Measurements from ENCODE around the gene CHST14.

Gene CHST14

DNA sequence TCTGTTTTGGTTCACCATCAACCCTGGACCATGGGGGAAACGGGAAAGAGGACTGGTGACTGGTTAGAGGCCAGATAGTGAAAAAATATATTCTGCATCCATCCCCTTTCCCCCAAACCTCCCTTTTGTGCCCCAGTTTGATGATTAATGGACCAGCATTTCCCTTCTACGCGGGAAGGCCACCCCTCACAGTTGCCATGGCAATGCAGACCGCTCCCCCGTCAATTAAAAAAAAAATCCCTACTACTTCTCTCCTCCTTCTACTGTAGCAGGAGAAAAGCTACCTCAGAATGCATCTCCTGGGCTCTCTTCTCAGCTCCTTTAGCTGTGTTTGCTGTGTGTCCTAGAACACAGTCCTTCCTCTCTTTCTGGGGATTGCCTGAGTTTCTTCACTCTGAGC is 26.0 kb upstream of the CHST14 start:
- H3K27ac ChIP-seq (ENCODE audit: low read depth, low read length): no peak overlapping the region
- no peak overlapping the region for H3K18ac ChIP-seq (ENCODE audit: low read length)
- no peak overlapping the region for H2AK5ac ChIP-seq (ENCODE audit: low read length)
- no peak overlapping the region for H3K14ac ChIP-seq (ENCODE audit: low read length)
- DNase-seq: no peak
- no peak overlapping the region for H4K91ac ChIP-seq (ENCODE audit: low read depth, low read length)
- no peak overlapping the region for H4K12ac ChIP-seq (ENCODE audit: low read depth, low read length)
- no peak overlapping the region for H3K4me3 ChIP-seq (ENCODE audit: low read depth, low read length)
- H3K27me3 ChIP-seq (ENCODE audit: insufficient read depth, low read length): no peaks in the 10 kb centered on the region
- no peak overlapping the region for H4K8ac ChIP-seq (ENCODE audit: low read depth, low read length)
- H3K23ac ChIP-seq (ENCODE audit: low read length): no peak overlapping the region
- H2BK12ac ChIP-seq (ENCODE audit: low read length): no peak overlapping the region
- peak overlapping the region; percentile 66 for H3K4ac ChIP-seq (ENCODE audit: low read depth, low read length)
- no peaks in the 10 kb centered on the region for H3K9me3 ChIP-seq (ENCODE audit: insufficient read depth, low read depth, low read length)
- peaks cover 3 to 7% of the 10 kb centered on the region in 2 experiments for H3K4me1 ChIP-seq (ENCODE audit: control insufficient read depth in 1 of 2, insufficient read depth in 2 of 2, low read length in 2 of 2)
- no peak overlapping the region for H2AFZ ChIP-seq (ENCODE audit: insufficient read depth, low read length, poor library complexity)
- no peak overlapping the region for H3K9ac ChIP-seq (ENCODE audit: low read length)
- peaks cover 7% of the 10 kb centered on the region for H3K79me1 ChIP-seq (ENCODE audit: low read length)
- no peak overlapping the region for H2BK5ac ChIP-seq (ENCODE audit: low read depth, low read length, poor library complexity)
- no peak overlapping the region for H2BK120ac ChIP-seq (ENCODE audit: insufficient read depth, low read length, poor library complexity)
- H3K36me3 ChIP-seq (ENCODE audit: control insufficient read depth in 1 of 2, insufficient read depth in 2 of 2, low read length in 2 of 2): no peaks in the 10 kb centered on the region
- H3K4me2 ChIP-seq (ENCODE audit: low read length): no peak overlapping the region
- no CpG with 5 or more reads among the region's 5 CpGs for WGBS (ENCODE audit: extremely low coverage, insufficient coverage, insufficient read length)
- H3K79me2 ChIP-seq (ENCODE audit: control insufficient read depth, insufficient read depth, low read length, poor library complexity): peaks cover 13% of the 10 kb centered on the region

DNA sequence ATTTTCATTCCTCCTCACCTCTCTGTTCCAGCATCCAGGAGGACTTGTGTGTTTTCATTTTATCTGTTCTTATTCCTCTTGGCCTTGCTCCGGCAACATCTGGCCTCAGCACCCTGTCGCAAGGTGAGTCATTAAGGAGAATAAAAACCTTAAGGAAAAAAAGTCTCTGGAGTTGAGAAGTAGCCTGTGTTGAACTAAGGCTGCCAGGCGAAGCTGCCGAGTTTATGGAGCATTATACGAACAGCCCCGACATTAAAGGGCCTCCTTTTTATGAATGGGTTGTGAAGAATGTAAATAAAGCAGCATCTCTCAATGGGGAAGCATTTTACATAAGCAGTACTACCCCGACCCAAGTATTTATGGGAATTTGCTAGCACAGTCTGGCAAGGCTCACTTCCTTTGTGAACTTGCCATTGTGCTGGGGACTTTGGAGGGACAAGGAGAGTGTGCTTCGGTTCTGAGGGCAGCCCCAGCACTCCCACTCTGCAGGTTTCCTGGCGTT is 25.3 kb upstream of the CHST14 start:
- H2BK120ac ChIP-seq (ENCODE audit: insufficient read depth, low read length, poor library complexity): no peak overlapping the region
- DNase-seq: peak in 1 of 2 donors; percentile 69
- no peak overlapping the region for H3K18ac ChIP-seq (ENCODE audit: low read length)
- no peak overlapping the region for H4K8ac ChIP-seq (ENCODE audit: low read depth, low read length)
- no peak overlapping the region for H2AFZ ChIP-seq (ENCODE audit: insufficient read depth, low read length, poor library complexity)
- H3K79me2 ChIP-seq (ENCODE audit: control insufficient read depth, insufficient read depth, low read length, poor library complexity): peaks cover 13% of the 10 kb centered on the region
- no peak overlapping the region for H2BK12ac ChIP-seq (ENCODE audit: low read length)
- no peaks in the 10 kb centered on the region for H3K36me3 ChIP-seq (ENCODE audit: control insufficient read depth in 1 of 2, insufficient read depth in 2 of 2, low read length in 2 of 2)
- H3K4me1 ChIP-seq (ENCODE audit: control insufficient read depth in 1 of 2, insufficient read depth in 2 of 2, low read length in 2 of 2): peaks cover 2 to 3% of the 10 kb centered on the region in 2 experiments
- no peak overlapping the region for H3K27ac ChIP-seq (ENCODE audit: low read depth, low read length)
- H3K9ac ChIP-seq (ENCODE audit: low read length): no peak overlapping the region
- no peak overlapping the region for H3K4me3 ChIP-seq (ENCODE audit: low read depth, low read length)
- no peak overlapping the region for H3K14ac ChIP-seq (ENCODE audit: low read length)
- no CpG with 5 or more reads among the region's 9 CpGs for WGBS (ENCODE audit: extremely low coverage, insufficient coverage, insufficient read length)
- no peak overlapping the region for H3K4me2 ChIP-seq (ENCODE audit: low read length)
- H3K23ac ChIP-seq (ENCODE audit: low read length): no peak overlapping the region
- no peak overlapping the region for H4K91ac ChIP-seq (ENCODE audit: low read depth, low read length)
- H4K12ac ChIP-seq (ENCODE audit: low read depth, low read length): no peak overlapping the region
- H3K9me3 ChIP-seq (ENCODE audit: insufficient read depth, low read depth, low read length): no peaks in the 10 kb centered on the region
- no peak overlapping the region for H2BK5ac ChIP-seq (ENCODE audit: low read depth, low read length, poor library complexity)
- H3K27me3 ChIP-seq (ENCODE audit: insufficient read depth, low read length): no peaks in the 10 kb centered on the region
- H2AK5ac ChIP-seq (ENCODE audit: low read length): no peak overlapping the region
- H3K79me1 ChIP-seq (ENCODE audit: low read length): peaks cover 6% of the 10 kb centered on the region
- H3K4ac ChIP-seq (ENCODE audit: low read depth, low read length): peak overlapping the region; percentile 11

DNA sequence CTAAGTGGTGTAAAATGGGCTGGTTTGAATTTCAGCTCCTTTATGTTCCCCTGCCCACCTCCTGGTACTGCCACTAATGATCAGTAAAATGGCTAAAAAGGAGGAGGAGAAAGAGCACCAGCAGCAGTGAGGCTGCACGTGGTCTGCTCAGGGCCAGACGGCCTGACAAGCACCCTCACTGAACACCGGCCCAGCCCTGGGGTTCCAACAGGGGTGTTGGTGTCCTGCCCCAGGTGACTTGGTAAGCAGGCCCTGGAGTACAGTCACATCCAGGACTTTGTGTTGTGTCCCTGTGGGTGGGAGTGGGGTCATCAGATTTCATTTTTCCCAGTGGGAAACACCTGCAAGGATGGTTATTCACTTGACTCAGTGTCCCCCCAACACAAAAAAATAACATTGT is 24.6 kb upstream of the CHST14 start:
- Histone ChIP-seq H2BK120ac (ENCODE audit: insufficient read depth, low read length, poor library complexity) (no peak overlapping the region), H2AFZ (ENCODE audit: insufficient read depth, low read length, poor library complexity) (no peak overlapping the region), H3K4me3 (ENCODE audit: low read depth, low read length) (no peak overlapping the region), H4K91ac (ENCODE audit: low read depth, low read length) (no peak overlapping the region), H3K79me2 (ENCODE audit: control insufficient read depth, insufficient read depth, low read length, poor library complexity) (peaks cover 12% of the 10 kb centered on the region), H3K27me3 (ENCODE audit: insufficient read depth, low read length) (no peaks in the 10 kb centered on the region), H3K4me2 (ENCODE audit: low read length) (no peak overlapping the region), H3K9ac (ENCODE audit: low read length) (no peak overlapping the region), H3K14ac (ENCODE audit: low read length) (no peak overlapping the region), H2AK5ac (ENCODE audit: low read length) (no peak overlapping the region), H4K8ac (ENCODE audit: low read depth, low read length) (no peak overlapping the region), H3K23ac (ENCODE audit: low read length) (no peak overlapping the region), H3K36me3 (ENCODE audit: control insufficient read depth in 1 of 2, insufficient read depth in 2 of 2, low read length in 2 of 2) (no peaks in the 10 kb centered on the region), H2BK12ac (ENCODE audit: low read length) (no peak overlapping the region), H4K12ac (ENCODE audit: low read depth, low read length) (no peak overlapping the region), H3K4ac (ENCODE audit: low read depth, low read length) (no peak overlapping the region), H2BK5ac (ENCODE audit: low read depth, low read length, poor library complexity) (no peak overlapping the region), H3K9me3 (ENCODE audit: insufficient read depth, low read depth, low read length) (no peaks in the 10 kb centered on the region), H3K18ac (ENCODE audit: low read length) (no peak overlapping the region), H3K27ac (ENCODE audit: low read depth, low read length) (no peak overlapping the region), H3K4me1 (ENCODE audit: control insufficient read depth in 1 of 2, insufficient read depth in 2 of 2, low read length in 2 of 2) (peaks cover 2 to 3% of the 10 kb centered on the region in 2 experiments), H3K79me1 (ENCODE audit: low read length) (peaks cover 6% of the 10 kb centered on the region)
- no peak for DNase-seq
- no CpG with 5 or more reads among the region's 3 CpGs for WGBS (ENCODE audit: extremely low coverage, insufficient coverage, insufficient read length)

GRCh38 chr15:40448354-40448753 is 22.4 kb upstream of the CHST14 start:
- H3K79me2 ChIP-seq (ENCODE audit: control insufficient read depth, insufficient read depth, low read length, poor library complexity): peaks cover 4% of the 10 kb centered on the region
- no peak overlapping the region for H3K27ac ChIP-seq (ENCODE audit: low read depth, low read length)
- no peak for DNase-seq
- peaks cover 0 to 3% of the 10 kb centered on the region in 2 experiments for H3K4me1 ChIP-seq (ENCODE audit: control insufficient read depth in 1 of 2, insufficient read depth in 2 of 2, low read length in 2 of 2)
- H3K18ac ChIP-seq (ENCODE audit: low read length): no peak overlapping the region
- H4K8ac ChIP-seq (ENCODE audit: low read depth, low read length): no peak overlapping the region
- no peak overlapping the region for H4K91ac ChIP-seq (ENCODE audit: low read depth, low read length)
- no peak overlapping the region for H3K4me2 ChIP-seq (ENCODE audit: low read length)
- H2AK5ac ChIP-seq (ENCODE audit: low read length): no peak overlapping the region
- no peaks in the 10 kb centered on the region for H3K9me3 ChIP-seq (ENCODE audit: insufficient read depth, low read depth, low read length)
- H3K23ac ChIP-seq (ENCODE audit: low read length): no peak overlapping the region
- no peak overlapping the region for H3K4me3 ChIP-seq (ENCODE audit: low read depth, low read length)
- no CpG with 5 or more reads among the region's 4 CpGs for WGBS (ENCODE audit: extremely low coverage, insufficient coverage, insufficient read length)
- H2BK120ac ChIP-seq (ENCODE audit: insufficient read depth, low read length, poor library complexity): no peak overlapping the region
- H3K79me1 ChIP-seq (ENCODE audit: low read length): no peaks in the 10 kb centered on the region
- H3K4ac ChIP-seq (ENCODE audit: low read depth, low read length): no peak overlapping the region
- no peak overlapping the region for H2BK5ac ChIP-seq (ENCODE audit: low read depth, low read length, poor library complexity)
- H3K36me3 ChIP-seq (ENCODE audit: control insufficient read depth in 1 of 2, insufficient read depth in 2 of 2, low read length in 2 of 2): no peaks in the 10 kb centered on the region
- H3K27me3 ChIP-seq (ENCODE audit: insufficient read depth, low read length): no peaks in the 10 kb centered on the region
- no peak overlapping the region for H3K9ac ChIP-seq (ENCODE audit: low read length)
- H4K12ac ChIP-seq (ENCODE audit: low read depth, low read length): no peak overlapping the region
- H2BK12ac ChIP-seq (ENCODE audit: low read length): no peak overlapping the region
- H3K14ac ChIP-seq (ENCODE audit: low read length): no peak overlapping the region
- H2AFZ ChIP-seq (ENCODE audit: insufficient read depth, low read length, poor library complexity): no peak overlapping the region

Data from trophoblast cell (in vitro differentiated cells and primary cell).